A549 (cell line): ENCODE measurements around the gene MVK. TPM values are rescaled to one million over a fixed set of nuclear protein-coding genes. Genes with fewer than 3 reads are reported as not detected.
A peak's percentile ranks its signal among the peaks of the same experiment; 100 is the strongest.

Experiments
- ATAC-seq, 2 experiments: fragments of 200-7000 bp in 1 of 2; fragments of >200 bp in 1 of 2; cut with Nextera tagmentation in 1 of 2; cut with Tn5 transposase in 1 of 2; 3 replicates each; pipeline versions ENCODE4 v1.8.0 to v1.9.1; 2018 to 2020; ENCODE audit warnings: mild to moderate bottlenecking in 1 of 2, moderate library complexity in 1 of 2
- CTCF ChIA-PET: fragments of 300-600 bp; sonication (Branson Sonifier 250); formaldehyde crosslinking; extraction: SDS; loops from one replicate; lab custom pipeline; 2021; ENCODE audit warnings: antibody characterized with exemption, inconsistent platforms; lab: Yijun Ruan, JAX
- POLR2A ChIA-PET: fragments of 350-600 bp; formaldehyde crosslinking; extraction: SDS; loops from one replicate; lab custom pipeline; 2021; ENCODE audit warnings: antibody characterized with exemption, inconsistent platforms; lab: Yijun Ruan, JAX
- DNase-seq, 2 experiments: peaks; one replicate each; pipeline versions ENCODE4 v3.0.0 to v3.0.0-alpha.2; 2011 to 2016; ENCODE audit warnings: low read depth in 1 of 2, low spot score in 1 of 2
- FAIRE-seq: peaks from 2 replicates; lab custom pipeline; 2011; peaks lifted over from hg19 to GRCh38; lab: Jason Lieb, UNC
- H3K27ac ChIP-seq, 2 experiments: fragments of >200 bp; sonication (Bioruptor Twin); formaldehyde crosslinking; 3 replicates each; pipeline ENCODE4 v1.5.1; 2016 to 2017
- H3K4me1 ChIP-seq: fragments of >200 bp; sonication (Bioruptor Twin); formaldehyde crosslinking; 3 replicates; pipeline ENCODE4 v1.6.1; 2016
- H3K4me2 ChIP-seq: fragments of >200 bp; sonication (Bioruptor Twin); formaldehyde crosslinking; 3 replicates; pipeline ENCODE4 v1.6.1; 2016
- H3K4me3 ChIP-seq: fragments of >200 bp; sonication (Bioruptor Twin); formaldehyde crosslinking; 3 replicates; pipeline ENCODE4 v1.5.1; 2016
- H3K9me3 ChIP-seq: fragments of >200 bp; sonication (Bioruptor Twin); formaldehyde crosslinking; 3 replicates; pipeline ENCODE4 v1.6.1; 2016
- CBX2 ChIP-seq: fragments of 200-600 bp; sonication (generic); IDR thresholded peaks from 2 replicates; pipeline ENCODE4 v1.6.1; 2016; ENCODE audit warnings: low read depth, mild to moderate bottlenecking, borderline replicate concordance
- CEBPB ChIP-seq, 2 experiments: fragments of >200 bp in 1 of 2; sonication (Bioruptor Twin) in 1 of 2; formaldehyde crosslinking in 1 of 2; IDR thresholded peaks; 2 replicates each; pipeline ENCODE4 v1.6.1; 2012 to 2016
- EHF ChIP-seq: fragments of 250-450 bp; sonication (Bioruptor Pico); IDR thresholded peaks from 2 replicates; pipeline ENCODE4 v1.5.0; 2020; ENCODE audit warnings: mild to moderate bottlenecking
- FOSL2 ChIP-seq, 2 experiments: fragments of 450-650 bp in 1 of 2; fragments of >200 bp in 1 of 2; sonication (Bioruptor Twin) in 1 of 2; formaldehyde crosslinking; IDR thresholded peaks; 2 replicates each; pipeline versions ENCODE4 v1.5.0 to v1.6.1; 2016 to 2020; ENCODE audit warnings: mild to moderate bottlenecking in 1 of 2, moderate library complexity in 1 of 2
- FOXS1 ChIP-seq: fragments of 250-450 bp; sonication (Bioruptor Pico); IDR thresholded peaks from 2 replicates; pipeline ENCODE4 v1.5.0; 2020; ENCODE audit warnings: mild to moderate bottlenecking, moderate library complexity
- GATA3 ChIP-seq: IDR thresholded peaks from 2 replicates; pipeline ENCODE4 v1.6.1; 2012; ENCODE audit warnings: borderline replicate concordance
- JUN ChIP-seq, 2 experiments: fragments of >200 bp; sonication (Bioruptor Twin); formaldehyde crosslinking; IDR thresholded peaks; 2 replicates in 1 of 2; 3 replicates in 1 of 2; pipeline ENCODE4 v1.6.1; 2016 to 2017
- JUNB ChIP-seq: fragments of >200 bp; sonication (Bioruptor Twin); formaldehyde crosslinking; IDR thresholded peaks from 2 replicates; pipeline ENCODE4 v1.6.1; 2016
- MAZ ChIP-seq: fragments of 150-350 bp; IDR thresholded peaks from 2 replicates; pipeline ENCODE4 v1.6.1; 2014; ENCODE audit warnings: antibody characterized with exemption, low read depth, low read length, borderline replicate concordance
- MYC ChIP-seq: IDR thresholded peaks from 2 replicates; pipeline ENCODE4 v1.6.1; 2012; ENCODE audit warnings: mild to moderate bottlenecking, inconsistent platforms, low read length, improper control_type of control experiment, borderline replicate concordance
- NFE2L2 ChIP-seq: fragments of 150-350 bp; conservative IDR thresholded peaks from 2 replicates; pipeline ENCODE4 v1.6.1; 2014; ENCODE audit warnings: low read length
- NPAS2 ChIP-seq: fragments of 250-450 bp; sonication (Bioruptor Pico); IDR thresholded peaks from 2 replicates; pipeline ENCODE4 v1.8.0; 2022; ENCODE audit warnings: mild to moderate bottlenecking, moderate library complexity, borderline replicate concordance
- NR3C1 ChIP-seq: fragments of >200 bp; sonication (Bioruptor Twin); formaldehyde crosslinking; IDR thresholded peaks from 3 replicates; pipeline ENCODE4 v1.6.1; 2017
- PHF8 ChIP-seq: fragments of 200-600 bp; sonication (generic); IDR thresholded peaks from 2 replicates; pipeline ENCODE4 v1.6.1; 2016; ENCODE audit warnings: low read depth, mild to moderate bottlenecking, antibody characterized with exemption, moderate library complexity, borderline replicate concordance
- POLR2A ChIP-seq: IDR thresholded peaks from 2 replicates; pipeline ENCODE4 v1.6.1; 2012; ENCODE audit warnings: mild to moderate bottlenecking, low read length
- POLR2AphosphoS2 ChIP-seq: conservative IDR thresholded peaks from 2 replicates; pipeline ENCODE4 v1.6.1; 2012; ENCODE audit warnings: low read length, improper control_type of control experiment, inconsistent platforms
- RAD21 ChIP-seq, 2 experiments: fragments of >200 bp in 1 of 2; sonication (Bioruptor Twin) in 1 of 2; formaldehyde crosslinking in 1 of 2; IDR thresholded peaks in 1 of 2; conservative IDR thresholded peaks in 1 of 2; 2 replicates in 1 of 2; 3 replicates in 1 of 2; pipeline ENCODE4 v1.6.1; 2012 to 2018; ENCODE audit warnings: inconsistent platforms in 1 of 2
- RCOR1 ChIP-seq: fragments of 150-350 bp; IDR thresholded peaks from 2 replicates; pipeline ENCODE4 v1.6.1; 2014; ENCODE audit warnings: antibody characterized with exemption, low read length, low read depth
- RNF2 ChIP-seq: fragments of 200-600 bp; sonication (generic); IDR thresholded peaks from 2 replicates; pipeline ENCODE4 v1.6.1; 2016; ENCODE audit warnings: low read depth, mild to moderate bottlenecking, antibody characterized with exemption, moderate library complexity, borderline replicate concordance
- TP53 ChIP-seq: fragments of 250-450 bp; sonication (Bioruptor Pico); IDR thresholded peaks from 2 replicates; pipeline ENCODE4 v1.5.0; 2021; ENCODE audit warnings: mild to moderate bottlenecking, moderate library complexity
- ZNF302 ChIP-seq: fragments of 250-450 bp; sonication (Bioruptor Pico); IDR thresholded peaks from 2 replicates; pipeline ENCODE4 v1.9.0; 2021; ENCODE audit warnings: inconsistent platforms, mild to moderate bottlenecking, moderate library complexity
- ZSCAN20 ChIP-seq: fragments of 250-450 bp; sonication (Bioruptor Pico); IDR thresholded peaks from 2 replicates; pipeline ENCODE4 v1.8.0; 2022; ENCODE audit warnings: mild to moderate bottlenecking, moderate library complexity
- WGBS: methylation state at CpG from one replicate; pipeline ENCODE4 v1.1.6; 2017; ENCODE audit errors: missing lambda C conversion rate; 5-methylcytosine and 5-hydroxymethylcytosine counted together
- polyA plus RNA-seq, 4 experiments: library from polyadenylated mRNA; depleted of rRNA in 3 of 4; stranded (reverse); fragments of >200 nt; fragmentation: RNase III in 1 of 4; extraction: RNeasy Plus Mini Kit Qiagen cat#74134 plus additional on column Dnase treatment in 1 of 4; gene quantifications; 2 replicates in 3 of 4; 3 replicates in 1 of 4; pipeline ENCODE4 v1.2.3, GENCODE V29; 2011 to 2017
- TF ChIP-seq, protein P1 (sequence below): IDR thresholded peaks from 2 replicates; pipeline ENCODE4 v1.6.1; 2012; ENCODE audit warnings: low read depth, borderline replicate concordance
- TF ChIP-seq, protein P2 (sequence below): IDR thresholded peaks from 2 replicates; pipeline ENCODE4 v1.6.1; 2012
- TF ChIP-seq, protein P3 (sequence below): fragments of >200 bp; sonication (Bioruptor Twin); formaldehyde crosslinking; IDR thresholded peaks from 3 replicates; pipeline ENCODE4 v1.6.1; 2016
- TF ChIP-seq, protein P4 (sequence below): fragments of >200 bp; sonication (Bioruptor Twin); formaldehyde crosslinking; IDR thresholded peaks from 3 replicates; pipeline ENCODE4 v1.5.1; 2016

MVK gene
- polyA plus RNA-seq, 2 of the 4 experiments (the other 2 are of a cell fraction): 5.9 to 14.8 TPM

DNA sequence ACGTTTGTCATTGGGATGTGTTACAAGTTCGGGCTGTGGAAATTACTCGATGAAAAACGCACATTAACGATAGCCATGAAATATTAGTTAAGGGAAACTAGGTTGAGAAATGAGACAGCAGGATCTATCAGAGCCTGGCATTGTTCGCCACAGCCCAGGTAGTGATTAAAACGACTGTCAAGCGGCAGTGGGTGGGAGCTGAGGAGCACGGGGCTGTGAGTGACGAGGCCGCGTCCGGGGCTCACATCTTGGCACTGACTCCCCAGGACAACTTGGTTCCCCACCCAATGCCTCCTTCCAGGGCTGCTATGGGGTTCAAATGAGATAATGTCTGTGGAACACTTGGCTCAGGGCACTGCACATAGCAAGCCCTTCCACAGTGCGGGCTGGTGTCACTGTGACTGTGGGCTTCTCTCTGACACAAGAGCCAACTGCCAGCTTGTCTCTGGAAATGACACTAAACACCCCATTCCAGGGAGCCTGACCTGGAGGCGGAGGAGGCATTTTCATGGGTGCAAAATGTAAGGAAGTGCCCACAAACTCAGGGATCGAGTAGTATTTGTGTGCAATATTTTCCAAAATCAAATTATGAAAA, 19.6 kb upstream of the MVK start:
- Histone ChIP-seq H3K4me1 (no peaks in the 10 kb centered on the region), H3K9me3 (no peaks in the 10 kb centered on the region), H3K4me3 (no peak overlapping the region), H3K4me2 (no peak overlapping the region), H3K27ac (no peak overlapping the region)
- FAIRE-seq (no peak), DNase-seq (no peak), ATAC-seq (peak in 1 of 2 experiments; percentile 15; a peak in 2 of 6 replicates)
- ChIA-PET CTCF (interaction anchor here (1.9 to 2.1 kb wide), 3 partner anchors 15 to 43 kb away, joined by 4 to 6 read pairs (median 6); no protein-coding TSS in a partner anchor), POLR2A (no interaction called here)
- no peak for TF ChIP-seq MAZ
- no peak for TF ChIP-seq ZSCAN20
- TF ChIP-seq, protein P1, sequence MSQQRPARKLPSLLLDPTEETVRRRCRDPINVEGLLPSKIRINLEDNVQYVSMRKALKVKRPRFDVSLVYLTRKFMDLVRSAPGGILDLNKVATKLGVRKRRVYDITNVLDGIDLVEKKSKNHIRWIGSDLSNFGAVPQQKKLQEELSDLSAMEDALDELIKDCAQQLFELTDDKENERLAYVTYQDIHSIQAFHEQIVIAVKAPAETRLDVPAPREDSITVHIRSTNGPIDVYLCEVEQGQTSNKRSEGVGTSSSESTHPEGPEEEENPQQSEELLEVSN: no peak
- no peak for TF ChIP-seq JUNB
- TF ChIP-seq, protein P2, sequence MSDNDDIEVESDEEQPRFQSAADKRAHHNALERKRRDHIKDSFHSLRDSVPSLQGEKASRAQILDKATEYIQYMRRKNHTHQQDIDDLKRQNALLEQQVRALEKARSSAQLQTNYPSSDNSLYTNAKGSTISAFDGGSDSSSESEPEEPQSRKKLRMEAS: no peak
- TF ChIP-seq ZNF302 (CRISPR knock-in tag): no peak
- no peak for TF ChIP-seq RNF2
- TF ChIP-seq TP53 (CRISPR knock-in tag): no peak
- TF ChIP-seq PHF8: no peak
- TF ChIP-seq FOSL2 (IDR thresholded peaks at IDR 0.05): no peak
- no peak for TF ChIP-seq FOSL2 (CRISPR knock-in tag; IDR thresholded peaks at IDR 0.05)
- no peak for TF ChIP-seq NPAS2
- TF ChIP-seq POLR2A: no peak
- TF ChIP-seq CBX2: no peak
- TF ChIP-seq CEBPB (IDR thresholded peaks at IDR 0.05): no peak
- TF ChIP-seq RAD21 (conservative IDR thresholded peaks at IDR 0.05 in 1 of 2, IDR thresholded peaks at IDR 0.05 in 1 of 2): no peak
- TF ChIP-seq, protein P3, sequence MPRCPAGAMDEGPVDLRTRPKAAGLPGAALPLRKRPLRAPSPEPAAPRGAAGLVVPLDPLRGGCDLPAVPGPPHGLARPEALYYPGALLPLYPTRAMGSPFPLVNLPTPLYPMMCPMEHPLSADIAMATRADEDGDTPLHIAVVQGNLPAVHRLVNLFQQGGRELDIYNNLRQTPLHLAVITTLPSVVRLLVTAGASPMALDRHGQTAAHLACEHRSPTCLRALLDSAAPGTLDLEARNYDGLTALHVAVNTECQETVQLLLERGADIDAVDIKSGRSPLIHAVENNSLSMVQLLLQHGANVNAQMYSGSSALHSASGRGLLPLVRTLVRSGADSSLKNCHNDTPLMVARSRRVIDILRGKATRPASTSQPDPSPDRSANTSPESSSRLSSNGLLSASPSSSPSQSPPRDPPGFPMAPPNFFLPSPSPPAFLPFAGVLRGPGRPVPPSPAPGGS: no peak
- TF ChIP-seq FOXS1 (CRISPR knock-in tag): no peak
- no peak for TF ChIP-seq EHF (CRISPR knock-in tag)
- 60% methylated on average over 15 of the region's 16 CpGs for WGBS

DNA sequence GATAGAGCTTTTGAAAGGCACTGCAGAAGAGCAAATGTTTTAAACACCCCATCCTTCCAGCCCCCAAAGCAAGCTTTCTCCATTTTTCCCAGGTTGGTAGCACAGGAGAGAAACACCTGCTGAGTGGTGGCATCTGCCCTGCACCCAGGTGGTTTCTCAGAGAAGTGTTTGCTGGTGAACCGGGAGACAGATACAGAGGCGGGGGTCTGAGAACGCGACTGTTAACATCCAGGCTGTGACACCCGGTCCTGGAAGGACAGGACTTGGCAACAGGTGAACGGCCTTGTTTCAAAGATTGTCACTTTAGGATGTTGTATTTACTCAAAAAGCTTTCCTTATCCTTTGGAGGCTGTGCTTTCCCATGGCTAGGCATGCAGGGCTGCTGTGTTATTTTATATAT, 18.8 kb upstream of the MVK start:
- ATAC-seq (no peak), FAIRE-seq (no peak), DNase-seq (no peak)
- Histone ChIP-seq H3K4me3 (no peak overlapping the region), H3K9me3 (no peaks in the 10 kb centered on the region), H3K4me2 (no peak overlapping the region), H3K4me1 (no peaks in the 10 kb centered on the region), H3K27ac (no peak overlapping the region)
- no peak for TF ChIP-seq NR3C1
- no peak for TF ChIP-seq POLR2AphosphoS2
- TF ChIP-seq MYC: no peak
- TF ChIP-seq, protein P4, sequence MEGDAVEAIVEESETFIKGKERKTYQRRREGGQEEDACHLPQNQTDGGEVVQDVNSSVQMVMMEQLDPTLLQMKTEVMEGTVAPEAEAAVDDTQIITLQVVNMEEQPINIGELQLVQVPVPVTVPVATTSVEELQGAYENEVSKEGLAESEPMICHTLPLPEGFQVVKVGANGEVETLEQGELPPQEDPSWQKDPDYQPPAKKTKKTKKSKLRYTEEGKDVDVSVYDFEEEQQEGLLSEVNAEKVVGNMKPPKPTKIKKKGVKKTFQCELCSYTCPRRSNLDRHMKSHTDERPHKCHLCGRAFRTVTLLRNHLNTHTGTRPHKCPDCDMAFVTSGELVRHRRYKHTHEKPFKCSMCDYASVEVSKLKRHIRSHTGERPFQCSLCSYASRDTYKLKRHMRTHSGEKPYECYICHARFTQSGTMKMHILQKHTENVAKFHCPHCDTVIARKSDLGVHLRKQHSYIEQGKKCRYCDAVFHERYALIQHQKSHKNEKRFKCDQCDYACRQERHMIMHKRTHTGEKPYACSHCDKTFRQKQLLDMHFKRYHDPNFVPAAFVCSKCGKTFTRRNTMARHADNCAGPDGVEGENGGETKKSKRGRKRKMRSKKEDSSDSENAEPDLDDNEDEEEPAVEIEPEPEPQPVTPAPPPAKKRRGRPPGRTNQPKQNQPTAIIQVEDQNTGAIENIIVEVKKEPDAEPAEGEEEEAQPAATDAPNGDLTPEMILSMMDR: no peak
- no peak for TF ChIP-seq JUNB
- no peak for TF ChIP-seq RCOR1
- no peak for TF ChIP-seq NFE2L2
- TF ChIP-seq JUN (IDR thresholded peaks at IDR 0.05): no peak
- no peak for TF ChIP-seq GATA3
- 64% methylated on average over 6 of the region's 6 CpGs for WGBS
- ChIA-PET CTCF (interaction anchor here (0.7 to 2.1 kb wide), 4 partner anchors 13 to 220 kb away, joined by 3 to 6 read pairs (median 3); no protein-coding TSS in a partner anchor), POLR2A (interaction anchor here (0.6 kb wide), 2 partner anchors 162 to 430 kb away, joined by 3 to 4 read pairs; no protein-coding TSS in a partner anchor)
